ENCODE results near the gene KMO.

The KMO gene

DNA sequence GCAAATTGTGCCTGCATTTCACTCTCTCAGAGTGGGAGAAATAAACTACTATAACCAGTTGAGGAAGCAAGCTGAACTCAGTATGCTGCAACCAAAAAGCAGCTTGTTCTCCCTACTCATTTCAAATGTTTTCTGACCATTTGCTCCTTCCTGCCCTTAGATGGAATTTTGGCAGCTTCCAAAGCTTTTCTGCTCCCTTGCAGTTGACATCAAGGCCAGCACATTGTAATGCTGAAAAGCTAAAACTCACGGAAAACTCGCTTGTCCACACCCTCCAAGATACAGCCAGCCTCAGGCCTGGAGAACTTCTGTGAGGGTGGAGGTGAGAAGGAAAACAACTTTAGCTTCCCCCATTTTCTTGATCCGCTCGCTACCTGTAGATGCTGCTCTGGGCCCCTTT is 113.0 kb downstream of the KMO start:
- TF ChIP-seq, protein P1, sequence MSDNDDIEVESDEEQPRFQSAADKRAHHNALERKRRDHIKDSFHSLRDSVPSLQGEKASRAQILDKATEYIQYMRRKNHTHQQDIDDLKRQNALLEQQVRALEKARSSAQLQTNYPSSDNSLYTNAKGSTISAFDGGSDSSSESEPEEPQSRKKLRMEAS (IDR thresholded peaks at IDR 0.05; ENCODE audit: low read depth, low read length), result no peak
- TF ChIP-seq MYC (IDR thresholded peaks at IDR 0.05; ENCODE audit: low read depth, low read length) (no peak), POLR2A (IDR thresholded peaks at IDR 0.05; ENCODE audit: extremely low read depth, insufficient read length) (no peak)
- TF ChIP-seq, protein P2, sequence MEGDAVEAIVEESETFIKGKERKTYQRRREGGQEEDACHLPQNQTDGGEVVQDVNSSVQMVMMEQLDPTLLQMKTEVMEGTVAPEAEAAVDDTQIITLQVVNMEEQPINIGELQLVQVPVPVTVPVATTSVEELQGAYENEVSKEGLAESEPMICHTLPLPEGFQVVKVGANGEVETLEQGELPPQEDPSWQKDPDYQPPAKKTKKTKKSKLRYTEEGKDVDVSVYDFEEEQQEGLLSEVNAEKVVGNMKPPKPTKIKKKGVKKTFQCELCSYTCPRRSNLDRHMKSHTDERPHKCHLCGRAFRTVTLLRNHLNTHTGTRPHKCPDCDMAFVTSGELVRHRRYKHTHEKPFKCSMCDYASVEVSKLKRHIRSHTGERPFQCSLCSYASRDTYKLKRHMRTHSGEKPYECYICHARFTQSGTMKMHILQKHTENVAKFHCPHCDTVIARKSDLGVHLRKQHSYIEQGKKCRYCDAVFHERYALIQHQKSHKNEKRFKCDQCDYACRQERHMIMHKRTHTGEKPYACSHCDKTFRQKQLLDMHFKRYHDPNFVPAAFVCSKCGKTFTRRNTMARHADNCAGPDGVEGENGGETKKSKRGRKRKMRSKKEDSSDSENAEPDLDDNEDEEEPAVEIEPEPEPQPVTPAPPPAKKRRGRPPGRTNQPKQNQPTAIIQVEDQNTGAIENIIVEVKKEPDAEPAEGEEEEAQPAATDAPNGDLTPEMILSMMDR (IDR thresholded peaks at IDR 0.05; ENCODE audit: low read depth, low read length), result no peak
- DNase-seq (ENCODE audit: low read depth), result no peak
- H3K4me3 ChIP-seq (ENCODE audit: low read depth, low read length), result no peak overlapping the region

Data from NB4 (cell line).